ENCODE measurements around the gene UAP1L1. TPM values are rescaled to one million over a fixed set of nuclear protein-coding genes. Genes with fewer than 3 reads are reported as not detected.

The UAP1L1 gene
- total and polyA plus RNA-seq, 9 of the 15 experiments (the other 6 are each of a cell fraction or from before 2014, with no cell fraction given): 0.20 to 8.6 (median 3.7) TPM

GRCh38 chr9:137046088-137046787 is 31.1 kb upstream of the UAP1L1 start, which contains the start of gene NPDC1 (continued):
- TF ChIP-seq ZNF696 (CRISPR knock-in tag; conservative IDR thresholded peaks at IDR 0.05) (no peak), SLC30A9 (CRISPR knock-in tag; IDR thresholded peaks at IDR 0.05) (no peak), BRCA1 (IDR thresholded peaks at IDR 0.05) (no peak), BRCA1 (CRISPR knock-in tag; IDR thresholded peaks at IDR 0.05) (0 out of 2 replicates have a peak, but pooled peaks have one; percentile 23), ETV5 (CRISPR knock-in tag; IDR thresholded peaks at IDR 0.05; ENCODE audit: low read depth) (no peak; the same call in none of the 2 replicates), MXI1 (IDR thresholded peaks at IDR 0.05; ENCODE audit: low read depth, low read length) (no peak), NCOA4 (IDR thresholded peaks at IDR 0.05; ENCODE audit: partially characterized antibody) (no peak), DNMT1 (IDR thresholded peaks at IDR 0.05) (no peak), HNRNPH1 (optimal IDR thresholded peaks at IDR 0.05; ENCODE audit: low read depth, low read length) (no peak), GABPB1 (CRISPR knock-in tag; IDR thresholded peaks at IDR 0.05) (peak; percentile 72), MCM5 (IDR thresholded peaks at IDR 0.05; ENCODE audit: low read depth) (no peak), POLR2AphosphoS5 (IDR thresholded peaks at IDR 0.05; ENCODE audit: control insufficient read depth, insufficient read depth, low read depth, low read length) (no peak), ZFPM2 (CRISPR knock-in tag; IDR thresholded peaks at IDR 0.05) (no peak), KLF13 (tag; IDR thresholded peaks at IDR 0.05; ENCODE audit: borderline replicate concordance, low read depth) (no peak), GABPA (tag; conservative IDR thresholded peaks at IDR 0.05; ENCODE audit: low read depth) (no peak), ZNF316 (IDR thresholded peaks at IDR 0.05) (no peak), XRCC5 (IDR thresholded peaks at IDR 0.05; ENCODE audit: low read depth, low read length) (peak; percentile 92)
- TF ChIP-seq, protein P1, sequence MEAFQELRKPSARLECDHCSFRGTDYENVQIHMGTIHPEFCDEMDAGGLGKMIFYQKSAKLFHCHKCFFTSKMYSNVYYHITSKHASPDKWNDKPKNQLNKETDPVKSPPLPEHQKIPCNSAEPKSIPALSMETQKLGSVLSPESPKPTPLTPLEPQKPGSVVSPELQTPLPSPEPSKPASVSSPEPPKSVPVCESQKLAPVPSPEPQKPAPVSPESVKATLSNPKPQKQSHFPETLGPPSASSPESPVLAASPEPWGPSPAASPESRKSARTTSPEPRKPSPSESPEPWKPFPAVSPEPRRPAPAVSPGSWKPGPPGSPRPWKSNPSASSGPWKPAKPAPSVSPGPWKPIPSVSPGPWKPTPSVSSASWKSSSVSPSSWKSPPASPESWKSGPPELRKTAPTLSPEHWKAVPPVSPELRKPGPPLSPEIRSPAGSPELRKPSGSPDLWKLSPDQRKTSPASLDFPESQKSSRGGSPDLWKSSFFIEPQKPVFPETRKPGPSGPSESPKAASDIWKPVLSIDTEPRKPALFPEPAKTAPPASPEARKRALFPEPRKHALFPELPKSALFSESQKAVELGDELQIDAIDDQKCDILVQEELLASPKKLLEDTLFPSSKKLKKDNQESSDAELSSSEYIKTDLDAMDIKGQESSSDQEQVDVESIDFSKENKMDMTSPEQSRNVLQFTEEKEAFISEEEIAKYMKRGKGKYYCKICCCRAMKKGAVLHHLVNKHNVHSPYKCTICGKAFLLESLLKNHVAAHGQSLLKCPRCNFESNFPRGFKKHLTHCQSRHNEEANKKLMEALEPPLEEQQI (IDR thresholded peaks at IDR 0.05): no peak
- TF ChIP-seq, protein P2, sequence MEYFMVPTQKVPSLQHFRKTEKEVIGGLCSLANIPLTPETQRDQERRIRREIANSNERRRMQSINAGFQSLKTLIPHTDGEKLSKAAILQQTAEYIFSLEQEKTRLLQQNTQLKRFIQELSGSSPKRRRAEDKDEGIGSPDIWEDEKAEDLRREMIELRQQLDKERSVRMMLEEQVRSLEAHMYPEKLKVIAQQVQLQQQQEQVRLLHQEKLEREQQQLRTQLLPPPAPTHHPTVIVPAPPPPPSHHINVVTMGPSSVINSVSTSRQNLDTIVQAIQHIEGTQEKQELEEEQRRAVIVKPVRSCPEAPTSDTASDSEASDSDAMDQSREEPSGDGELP (CRISPR knock-in tag; IDR thresholded peaks at IDR 0.05; ENCODE audit: borderline replicate concordance): peak; percentile 88

Measured in K562 (cell line).